ENCODE measurements around the gene FBXW12.

- TF ChIP-seq CTCF (IDR thresholded peaks at IDR 0.05), result no peak
- no peak for TF ChIP-seq TEAD4 (IDR thresholded peaks at IDR 0.05; ENCODE audit: borderline replicate concordance, insufficient read depth)
Observed at GRCh38 chr3:48361928-48362327, 10.1 kb upstream of the FBXW12 start.

Data from SK-N-SH (cell line).